PFSK-1 (cell line): ENCODE data around the gene SPRY1.

Experiments
- POLR2AphosphoS5 ChIP-seq: IDR thresholded peaks from 2 replicates; pipeline ENCODE4 v1.6.1; 2012; ENCODE audit warnings: low read depth, mild to moderate bottlenecking, control low read depth, low read length, moderate library complexity
- SIN3A ChIP-seq: IDR thresholded peaks from 2 replicates; pipeline ENCODE4 v1.6.1; 2012; ENCODE audit warnings: mild to moderate bottlenecking, low read length, moderate library complexity, borderline replicate concordance; ENCODE audit not compliant: insufficient read depth
- TF ChIP-seq, protein P1 (sequence below), 2 experiments: IDR thresholded peaks; 2 replicates each; pipeline versions ENCODE4 v1.6.1 to v1.8.0; 2011 to 2012; ENCODE audit warnings: low read depth in 2 of 2, low read length in 2 of 2, control low read depth in 1 of 2, inconsistent platforms in 1 of 2, mild to moderate bottlenecking in 1 of 2, moderate library complexity in 1 of 2; ENCODE audit not compliant: insufficient read depth in 1 of 2

DNA sequence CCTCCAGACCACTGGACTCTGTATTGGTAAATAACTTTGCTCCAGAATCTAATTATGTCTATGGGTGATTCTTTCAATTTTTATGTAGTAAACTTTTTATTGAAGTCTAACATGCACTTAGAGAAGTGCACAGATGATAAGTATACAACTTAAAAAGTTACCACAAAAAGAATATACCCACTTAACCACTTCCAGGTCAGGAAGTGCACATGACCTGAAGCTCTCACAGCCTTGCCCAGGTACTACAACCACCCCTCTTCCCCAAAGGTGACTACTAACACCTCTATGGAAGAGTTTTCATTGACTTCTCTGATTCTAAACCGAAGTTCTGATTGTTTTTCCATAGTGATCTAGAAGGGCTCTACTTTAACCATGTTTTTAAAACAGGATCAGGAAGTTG is 43.6 kb upstream of the SPRY1 start:
- TF ChIP-seq SIN3A (no peak), POLR2AphosphoS5 (no peak)
- TF ChIP-seq, protein P1, sequence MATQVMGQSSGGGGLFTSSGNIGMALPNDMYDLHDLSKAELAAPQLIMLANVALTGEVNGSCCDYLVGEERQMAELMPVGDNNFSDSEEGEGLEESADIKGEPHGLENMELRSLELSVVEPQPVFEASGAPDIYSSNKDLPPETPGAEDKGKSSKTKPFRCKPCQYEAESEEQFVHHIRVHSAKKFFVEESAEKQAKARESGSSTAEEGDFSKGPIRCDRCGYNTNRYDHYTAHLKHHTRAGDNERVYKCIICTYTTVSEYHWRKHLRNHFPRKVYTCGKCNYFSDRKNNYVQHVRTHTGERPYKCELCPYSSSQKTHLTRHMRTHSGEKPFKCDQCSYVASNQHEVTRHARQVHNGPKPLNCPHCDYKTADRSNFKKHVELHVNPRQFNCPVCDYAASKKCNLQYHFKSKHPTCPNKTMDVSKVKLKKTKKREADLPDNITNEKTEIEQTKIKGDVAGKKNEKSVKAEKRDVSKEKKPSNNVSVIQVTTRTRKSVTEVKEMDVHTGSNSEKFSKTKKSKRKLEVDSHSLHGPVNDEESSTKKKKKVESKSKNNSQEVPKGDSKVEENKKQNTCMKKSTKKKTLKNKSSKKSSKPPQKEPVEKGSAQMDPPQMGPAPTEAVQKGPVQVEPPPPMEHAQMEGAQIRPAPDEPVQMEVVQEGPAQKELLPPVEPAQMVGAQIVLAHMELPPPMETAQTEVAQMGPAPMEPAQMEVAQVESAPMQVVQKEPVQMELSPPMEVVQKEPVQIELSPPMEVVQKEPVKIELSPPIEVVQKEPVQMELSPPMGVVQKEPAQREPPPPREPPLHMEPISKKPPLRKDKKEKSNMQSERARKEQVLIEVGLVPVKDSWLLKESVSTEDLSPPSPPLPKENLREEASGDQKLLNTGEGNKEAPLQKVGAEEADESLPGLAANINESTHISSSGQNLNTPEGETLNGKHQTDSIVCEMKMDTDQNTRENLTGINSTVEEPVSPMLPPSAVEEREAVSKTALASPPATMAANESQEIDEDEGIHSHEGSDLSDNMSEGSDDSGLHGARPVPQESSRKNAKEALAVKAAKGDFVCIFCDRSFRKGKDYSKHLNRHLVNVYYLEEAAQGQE (IDR thresholded peaks at IDR 0.05; ENCODE audit: insufficient read depth in 1 of 2, low read depth in 2 of 2, low read length in 2 of 2) = no peak
